SU-DHL-6 (cell line): ENCODE measurements around the gene PRDM16.

ENCODE experiments used
- H2AFZ ChIP-seq: fragments of 200-600 bp; sonication (generic); 2 replicates; pipeline ENCODE4 v1.6.1; 2014; ENCODE audit warnings: low read depth, mild to moderate bottlenecking, moderate library complexity, mixed read lengths, antibody characterized with exemption, low read length; ENCODE audit not compliant: severe bottlenecking
- H3F3A ChIP-seq: fragments of 200-600 bp; shearing (Covaris generic); 2 replicates; pipeline ENCODE4 v1.6.0; 2016; ENCODE audit warnings: antibody characterized with exemption, mild to moderate bottlenecking; ENCODE audit not compliant: insufficient read depth
- H3K27ac ChIP-seq: fragments of 200-600 bp; sonication (generic); 2 replicates; pipeline ENCODE4 v1.5.1; 2016; ENCODE audit warnings: low read depth, mild to moderate bottlenecking, low read length, moderate library complexity, mixed read lengths
- H3K27me3 ChIP-seq: fragments of 200-600 bp; sonication (generic), shearing (Covaris generic); 2 replicates; pipeline ENCODE4 v1.6.0; 2014; ENCODE audit warnings: mild to moderate bottlenecking, low read length
- H3K36me3 ChIP-seq: fragments of 200-600 bp; sonication (generic); 2 replicates; pipeline ENCODE4 v1.6.1; 2014; ENCODE audit warnings: mild to moderate bottlenecking, low read length, mixed read lengths
- H3K4me2 ChIP-seq: fragments of 300-600, 200-600 bp; shearing (Covaris generic), sonication (generic); 2 replicates; pipeline ENCODE4 v1.6.0; 2014; ENCODE audit warnings: low read length, low read depth, mild to moderate bottlenecking; ENCODE audit not compliant: poor library complexity, severe bottlenecking
- H3K4me3 ChIP-seq: fragments of 200-600 bp; sonication (generic); 2 replicates; pipeline ENCODE4 v1.5.1; 2014; ENCODE audit warnings: antibody characterized with exemption, low read length, mild to moderate bottlenecking, mixed read lengths; ENCODE audit not compliant: insufficient read depth, poor library complexity, severe bottlenecking
- H3K79me2 ChIP-seq: fragments of 200-600 bp; sonication (generic); 2 replicates; pipeline ENCODE4 v1.6.1; 2014; ENCODE audit warnings: mild to moderate bottlenecking, low read length, moderate library complexity; ENCODE audit not compliant: insufficient read depth
- H3K9ac ChIP-seq: fragments of 200-600 bp; sonication (generic); 2 replicates; pipeline ENCODE4 v1.7.0; 2014; ENCODE audit warnings: mild to moderate bottlenecking, low read length
- H3K9me2 ChIP-seq: fragments of 200-600 bp; sonication (generic); replicated peaks from 2 replicates; pipeline ENCODE4 v1.6.1; 2014; ENCODE audit warnings: low read length; ENCODE audit not compliant: insufficient read depth
- H3K9me3 ChIP-seq: fragments of 200-600 bp; sonication (generic); 2 replicates; pipeline ENCODE4 v1.6.1; 2014; ENCODE audit warnings: low read length, mixed read lengths; ENCODE audit not compliant: insufficient read depth
- H4K20me1 ChIP-seq: fragments of 200-600 bp; sonication (generic); 2 replicates; pipeline ENCODE4 v1.6.1; 2014; ENCODE audit warnings: low read depth, mild to moderate bottlenecking, antibody characterized with exemption, low read length, moderate library complexity, mixed read lengths
- CTCF ChIP-seq: fragments of 200-600 bp; sonication (generic); IDR thresholded peaks from one replicate; pipeline ENCODE4 v1.5.1; 2017; ENCODE audit warnings: antibody characterized with exemption, mild to moderate bottlenecking, low read length, moderate library complexity; ENCODE audit not compliant: insufficient read depth, poor library complexity, severe bottlenecking
- EZH2phosphoT487 ChIP-seq: fragments of 200-600 bp; sonication (generic), shearing (Covaris generic); conservative IDR thresholded peaks from 2 replicates; pipeline ENCODE4 v1.6.1; 2018; ENCODE audit warnings: mild to moderate bottlenecking, antibody characterized with exemption, low read length, moderate library complexity, mixed read lengths

PRDM16 gene

GRCh38 chr1:3122311-3122710, 53.3 kb downstream of the PRDM16 start:
- H2AFZ ChIP-seq: no peak overlapping the region
- no peaks in the 10 kb centered on the region for H3K9me3 ChIP-seq
- no peaks in the 10 kb centered on the region for H3K27me3 ChIP-seq
- H3K9me2 ChIP-seq: no peaks in the 10 kb centered on the region
- TF ChIP-seq CTCF (no peak), EZH2phosphoT487 (no peak)
- no peak overlapping the region for H3K4me2 ChIP-seq
- no peaks in the 10 kb centered on the region for H3K36me3 ChIP-seq
- no peak overlapping the region for H3K4me3 ChIP-seq
- H4K20me1 ChIP-seq: no peaks in the 10 kb centered on the region
- H3K9ac ChIP-seq: no peak overlapping the region
- H3K79me2 ChIP-seq: no peaks in the 10 kb centered on the region
- H3K27ac ChIP-seq: no peak overlapping the region
- H3F3A ChIP-seq: no peaks in the 10 kb centered on the region

GRCh38 chr1:3124246-3124645, 55.2 kb downstream of the PRDM16 start:
- TF ChIP-seq EZH2phosphoT487: no peak
- no peak for TF ChIP-seq CTCF
- H2AFZ ChIP-seq: no peak overlapping the region
- no peaks in the 10 kb centered on the region for H3K9me3 ChIP-seq
- H3F3A ChIP-seq: no peaks in the 10 kb centered on the region
- H3K9me2 ChIP-seq: no peaks in the 10 kb centered on the region
- no peak overlapping the region for H3K27ac ChIP-seq
- no peak overlapping the region for H3K4me2 ChIP-seq
- no peak overlapping the region for H3K4me3 ChIP-seq
- H4K20me1 ChIP-seq: no peaks in the 10 kb centered on the region
- H3K36me3 ChIP-seq: no peaks in the 10 kb centered on the region
- H3K79me2 ChIP-seq: no peaks in the 10 kb centered on the region
- H3K9ac ChIP-seq: no peak overlapping the region
- no peaks in the 10 kb centered on the region for H3K27me3 ChIP-seq

- Histone ChIP-seq H3K27me3 (no peaks in the 10 kb centered on the region), H3K4me2 (no peak overlapping the region), H3K4me3 (no peak overlapping the region), H3K9ac (no peak overlapping the region), H3K9me2 (no peaks in the 10 kb centered on the region), H3K27ac (no peak overlapping the region), H2AFZ (no peak overlapping the region), H3K9me3 (no peaks in the 10 kb centered on the region), H3F3A (no peaks in the 10 kb centered on the region), H4K20me1 (no peaks in the 10 kb centered on the region), H3K36me3 (no peaks in the 10 kb centered on the region), H3K79me2 (no peaks in the 10 kb centered on the region)
- TF ChIP-seq CTCF (no peak), EZH2phosphoT487 (no peak)
Observed at GRCh38 chr1:3125078-3125477, 56.1 kb downstream of the PRDM16 start.
